IPS DF 19.7 (cell line): ENCODE results near the gene GPC6.

Experiments
- DNase-seq: peaks from one replicate; pipeline ENCODE4 v3.0.0-alpha.2; 2013; ENCODE audit warnings: low read depth, low spot score

GPC6 gene

GRCh38 chr13:93964146-93964512 lies 737.5 kb downstream of the GPC6 start:
- DNase-seq = no peak

DNA sequence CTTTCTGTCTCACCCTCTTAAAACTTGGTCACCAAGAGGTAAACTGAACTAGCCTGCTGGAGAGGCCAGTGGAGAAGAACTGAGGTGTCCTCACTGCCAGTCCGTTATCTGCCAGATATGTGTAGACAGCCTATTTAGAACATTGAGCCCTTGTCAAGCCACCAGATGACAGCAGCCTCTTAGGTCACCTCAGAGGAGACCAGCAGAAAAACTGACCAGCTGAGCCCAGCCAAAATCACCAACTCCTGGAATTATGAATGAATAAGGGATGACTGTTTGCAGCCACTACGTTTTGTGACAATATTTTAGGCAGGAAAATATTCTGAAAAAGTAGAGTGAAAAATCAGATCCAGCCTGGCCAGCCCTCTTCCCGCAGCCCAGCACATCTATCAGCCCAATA lies 739.0 kb downstream of the GPC6 start:
- DNase-seq = no peak

- DNase-seq = no peak
These were observed 739.8 kb downstream of the GPC6 start for GRCh38 chr13:93966267-93966936.

DNA sequence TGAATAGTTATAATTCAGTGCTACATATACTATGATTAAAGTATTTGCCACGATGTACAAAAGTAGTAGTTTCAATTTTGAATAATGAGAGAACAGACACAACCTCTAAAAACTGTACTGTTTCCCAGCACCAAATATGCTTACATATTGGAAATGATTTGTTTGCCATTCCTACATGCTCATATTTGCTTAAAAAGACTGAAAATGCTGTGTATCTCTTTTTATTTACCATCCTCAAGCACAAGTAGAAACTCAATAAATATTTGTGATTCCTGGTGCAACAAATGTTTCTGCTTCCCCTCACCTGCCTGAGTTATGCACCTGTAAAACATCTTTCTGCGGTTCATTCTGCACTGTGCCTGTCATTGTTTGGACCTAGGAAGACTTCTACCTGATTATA lies 740.7 kb downstream of the GPC6 start:
- no peak for DNase-seq

DNA sequence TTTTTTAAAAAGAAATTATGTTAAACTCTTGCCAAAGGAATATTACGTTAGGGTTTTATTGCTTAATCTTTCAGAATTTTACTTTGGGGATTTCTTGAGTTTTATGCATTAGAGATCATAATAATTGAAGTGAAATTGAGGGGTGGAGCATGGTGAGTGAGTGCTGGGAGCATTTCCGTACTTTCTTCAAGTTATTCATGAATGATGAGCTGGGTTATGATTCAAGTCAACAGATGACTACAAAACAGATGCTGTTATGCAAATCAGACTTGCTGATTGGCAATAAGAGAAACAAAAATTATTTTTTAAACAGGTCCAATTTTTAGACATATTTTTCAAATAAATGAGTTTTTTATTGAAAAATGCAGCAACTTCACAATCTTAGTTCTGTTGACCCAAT lies 748.6 kb downstream of the GPC6 start:
- DNase-seq = no peak

- no peak for DNase-seq
These were observed 749.9 kb downstream of the GPC6 start for GRCh38 chr13:93976528-93976927.

- no peak for DNase-seq
These were observed 751.4 kb downstream of the GPC6 start for GRCh38 chr13:93977986-93978385.

DNA sequence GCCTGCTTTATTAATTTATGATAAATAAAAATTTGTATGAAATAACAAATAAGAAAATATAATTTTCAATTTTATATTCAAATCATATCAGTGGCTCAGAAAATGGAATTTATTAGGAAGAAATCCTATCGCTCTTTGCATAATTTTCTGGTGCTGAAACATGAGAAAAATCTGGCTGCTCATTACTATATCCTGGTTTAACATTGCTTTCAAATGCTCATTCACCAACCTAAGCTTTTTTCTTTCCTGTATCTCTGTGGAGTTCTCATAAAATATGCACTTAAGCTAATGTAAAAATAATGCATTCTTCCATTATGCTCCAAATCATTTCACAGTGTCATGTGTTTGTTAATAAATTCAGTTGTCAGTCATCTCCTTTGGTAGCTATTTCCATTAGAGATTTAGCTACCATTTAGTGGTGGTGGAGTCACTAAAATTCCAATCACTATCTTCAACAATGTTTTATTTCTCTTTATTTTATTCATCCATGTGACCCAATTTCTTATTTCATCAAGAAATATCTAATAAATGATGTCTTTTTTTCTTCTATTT lies 754.9 kb downstream of the GPC6 start:
- DNase-seq = no peak

DNA sequence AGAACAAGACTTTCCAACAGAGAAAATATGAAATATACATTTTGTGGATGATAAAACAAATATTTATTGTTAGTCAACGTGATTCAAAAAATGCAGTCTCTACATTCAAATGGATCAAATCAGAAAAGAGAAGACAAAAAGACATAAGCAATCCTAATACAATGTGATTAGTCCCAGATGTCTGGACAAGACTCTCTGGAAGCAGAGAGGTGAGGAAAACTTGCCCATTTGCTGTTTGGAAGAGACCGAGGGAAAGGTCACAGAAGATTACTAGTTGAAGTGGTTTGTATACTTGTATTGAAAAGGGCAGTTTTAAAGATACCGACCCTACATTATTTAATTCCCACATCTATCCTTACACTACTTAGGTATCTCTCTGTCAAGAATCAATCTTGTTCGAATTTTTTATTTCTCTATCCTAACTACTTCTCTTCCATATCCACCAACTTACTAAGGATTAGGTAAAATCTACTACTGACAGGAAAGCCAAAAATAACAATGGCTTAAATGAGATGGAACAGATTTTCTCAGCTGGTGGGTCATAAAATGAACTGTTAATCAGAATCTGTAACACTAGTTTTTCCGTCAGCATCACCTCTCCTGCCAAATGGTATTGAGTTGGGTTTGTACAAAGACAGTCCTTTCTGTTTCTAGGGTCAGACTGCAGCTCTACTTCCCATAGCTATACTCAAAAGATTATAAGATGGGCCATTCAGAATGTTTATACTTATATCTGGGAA lies 755.7 kb downstream of the GPC6 start:
- no peak for DNase-seq

DNA sequence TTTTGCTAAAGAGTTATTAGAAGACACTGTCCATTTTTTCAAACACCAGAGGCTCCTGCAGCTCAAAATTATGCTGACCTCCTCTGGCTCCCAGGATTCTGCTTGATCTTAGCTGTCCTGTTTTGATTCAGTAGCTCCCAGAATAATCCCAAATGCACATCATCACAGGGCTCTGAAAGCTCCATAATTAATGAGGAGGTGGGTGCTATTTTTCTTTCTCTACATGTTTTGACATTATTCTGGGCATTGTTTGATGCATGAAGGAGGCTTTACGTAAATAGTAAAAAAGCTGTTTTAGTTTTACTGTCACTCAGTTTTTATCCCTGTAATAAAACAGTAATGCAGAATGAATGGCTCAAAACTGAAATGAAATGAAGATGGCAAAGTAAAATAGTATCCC lies 757.4 kb downstream of the GPC6 start:
- DNase-seq = no peak

- peak; percentile 30 for DNase-seq
These were observed 758.3 kb downstream of the GPC6 start for GRCh38 chr13:93984876-93985275.

GRCh38 chr13:93987458-93987857 lies 760.9 kb downstream of the GPC6 start:
- DNase-seq = no peak

GRCh38 chr13:93991569-93991968 lies 765.0 kb downstream of the GPC6 start:
- no peak for DNase-seq

DNA sequence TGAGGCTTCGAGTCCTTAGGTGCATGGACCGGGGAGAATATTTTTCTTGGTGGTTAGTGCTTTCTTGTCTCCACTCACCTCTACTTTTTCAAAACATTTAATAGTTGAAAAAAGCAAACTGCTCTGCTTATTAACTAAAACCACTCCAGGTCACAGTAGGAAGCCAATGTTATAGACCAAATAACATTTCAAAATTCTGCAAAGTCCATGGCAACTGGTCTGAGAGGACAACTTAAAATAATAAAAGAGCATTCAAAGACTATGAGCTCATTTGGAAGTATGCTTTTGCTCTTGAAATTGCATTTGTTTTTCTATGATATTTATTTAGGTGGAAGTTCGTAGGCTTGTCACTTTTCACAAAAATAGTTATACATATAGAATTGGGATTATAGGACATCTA lies 769.9 kb downstream of the GPC6 start:
- no peak for DNase-seq

DNA sequence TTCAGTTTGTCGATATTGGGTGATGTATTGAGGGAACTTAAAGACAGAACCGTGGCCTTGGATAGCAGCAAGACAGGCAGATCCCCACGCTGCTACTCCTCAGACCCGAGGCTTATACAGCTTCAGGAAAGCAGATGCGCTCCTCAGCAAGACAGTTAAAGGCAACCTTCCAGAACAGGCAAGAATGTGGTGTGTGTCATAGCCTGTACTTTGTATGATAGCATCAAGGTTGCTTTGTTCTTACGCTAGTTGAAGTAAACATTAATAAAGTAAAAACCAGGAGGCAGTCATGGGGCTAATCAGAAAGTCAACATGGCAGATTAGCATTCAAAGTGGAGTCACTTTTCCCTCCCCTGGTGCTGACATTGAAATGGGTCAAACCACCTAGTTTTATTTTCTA lies 779.7 kb downstream of the GPC6 start:
- no peak for DNase-seq

- DNase-seq = no peak
These were observed 780.5 kb downstream of the GPC6 start for GRCh38 chr13:94007072-94007471.

DNA sequence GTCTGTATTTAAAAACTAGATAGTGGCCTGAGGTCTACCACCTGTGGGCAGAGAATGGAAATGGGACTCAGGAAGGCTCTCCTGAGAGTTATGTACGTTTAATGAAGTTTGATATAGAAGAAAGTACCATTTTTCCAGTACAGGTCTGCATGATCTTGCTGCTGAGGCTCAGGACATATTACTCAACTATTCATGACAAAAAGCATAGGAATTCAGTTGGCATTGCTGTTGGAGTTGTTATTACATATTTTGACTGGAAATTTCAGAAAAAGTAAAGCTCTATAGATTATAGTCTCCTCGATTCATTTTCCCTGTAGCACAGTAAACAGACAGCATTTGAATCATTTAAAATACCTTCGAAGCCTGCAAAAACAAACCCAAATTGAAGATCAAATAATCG lies 783.1 kb downstream of the GPC6 start:
- no peak for DNase-seq

DNA sequence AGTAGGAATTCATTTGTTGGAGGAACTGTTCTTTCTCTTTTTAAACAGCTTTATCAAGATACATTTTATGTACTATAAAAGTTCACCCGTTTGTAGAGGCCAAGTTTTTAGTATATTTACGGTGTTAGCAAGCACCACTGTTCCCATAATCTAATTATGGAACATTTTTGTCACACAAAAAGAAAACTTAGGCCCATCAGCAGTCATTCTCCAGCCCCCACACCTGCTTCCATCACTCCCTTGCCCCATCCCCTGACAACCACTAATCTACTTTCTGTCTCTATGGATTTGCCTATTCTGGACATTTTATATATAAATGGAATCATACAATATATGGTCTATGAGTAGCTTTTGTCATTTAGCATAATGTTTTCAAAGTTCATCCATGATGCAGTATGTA lies 787.9 kb downstream of the GPC6 start:
- DNase-seq = no peak

GRCh38 chr13:94020426-94020825 lies 793.8 kb downstream of the GPC6 start:
- no peak for DNase-seq

DNA sequence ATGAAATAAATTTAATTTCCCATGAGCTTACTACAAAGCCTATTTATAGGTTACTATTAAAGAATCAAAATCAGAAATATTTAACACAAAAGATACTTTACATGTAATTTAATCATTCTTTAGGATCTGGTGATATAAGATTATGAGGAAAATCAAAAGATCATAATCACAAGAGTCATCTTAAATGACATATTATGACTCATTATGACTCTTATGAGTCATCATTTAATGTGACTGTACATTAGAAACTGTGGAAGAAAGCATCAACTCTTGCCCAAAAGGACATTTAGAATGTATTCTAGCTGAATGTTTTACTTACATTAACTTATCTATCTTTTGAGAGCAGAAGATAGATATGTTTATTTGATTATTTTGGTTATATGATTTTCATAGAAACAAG lies 794.2 kb downstream of the GPC6 start:
- DNase-seq = no peak

GRCh38 chr13:94028234-94028633 lies 801.6 kb downstream of the GPC6 start:
- DNase-seq = no peak

DNA sequence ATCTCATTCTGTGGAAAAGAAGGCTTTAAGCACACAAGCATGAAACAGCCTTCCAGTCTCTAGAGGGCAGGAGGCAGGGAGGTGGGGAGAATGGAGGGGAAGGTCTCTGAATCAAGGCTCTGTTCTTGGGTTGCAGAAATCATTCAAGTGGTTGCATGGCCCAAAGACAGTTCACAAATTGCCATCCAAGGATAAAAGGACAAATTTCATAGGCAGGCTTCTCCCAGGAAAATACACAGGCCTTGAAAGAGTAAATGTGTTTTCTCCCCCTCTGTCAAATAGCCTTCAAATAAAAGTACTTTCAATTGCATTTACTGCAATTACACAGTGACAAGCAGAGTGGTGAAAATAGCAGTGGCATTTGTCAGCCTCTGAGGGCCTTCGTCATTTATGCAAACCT lies 802.0 kb downstream of the GPC6 start:
- DNase-seq = no peak

GRCh38 chr13:94030415-94031119 lies 804.0 kb downstream of the GPC6 start:
- no peak for DNase-seq
